HG02852 (cell line): Measurements from ENCODE around the gene CACNB1.

Source experiments
- ATAC-seq: cut with Tn5 transposase; IDR thresholded peaks from one replicate; pipeline ENCODE4 v1.9.1; 2021; ENCODE audit warnings: mild to moderate bottlenecking, moderate library complexity; ENCODE audit not compliant: unreplicated experiment

Gene CACNB1

GRCh38 chr17:39204245-39204644, 6.8 kb upstream of the CACNB1 start:
- ATAC-seq, result no peak

GRCh38 chr17:39200957-39201510, 3.6 kb upstream of the CACNB1 start:
- ATAC-seq, result no peak

GRCh38 chr17:39200070-39200879, 2.8 kb upstream of the CACNB1 start, which contains the start of gene RPL19:
RPL19 (plus strand) TSS chr17:39200283; CDS start chr17:39200345, 62 bp downstream.
- peak; percentile 59 for ATAC-seq

- ATAC-seq, result peak; percentile 51
Measured at GRCh38 chr17:39199820-39200069, 2.3 kb upstream of the CACNB1 start.

GRCh38 chr17:39198186-39198566, 707 bp upstream of the CACNB1 start:
- no peak for ATAC-seq

- ATAC-seq, result no peak
Measured at GRCh38 chr17:39196808-39197291, 619 bp downstream of the CACNB1 start.

GRCh38 chr17:39196241-39196807, 1.1 kb downstream of the CACNB1 start:
- ATAC-seq, result no peak

- no peak for ATAC-seq
Measured at GRCh38 chr17:39195568-39196160, 1.8 kb downstream of the CACNB1 start.

GRCh38 chr17:39194985-39195524, 2.4 kb downstream of the CACNB1 start:
- ATAC-seq, result no peak

- ATAC-seq, result no peak
Measured at GRCh38 chr17:39194089-39194984, 3.1 kb downstream of the CACNB1 start.

- no peak for ATAC-seq
Measured at GRCh38 chr17:39193346-39193745, 4.1 kb downstream of the CACNB1 start.

GRCh38 chr17:39192901-39193300, 4.6 kb downstream of the CACNB1 start:
- no peak for ATAC-seq

GRCh38 chr17:39191750-39192510, 5.5 kb downstream of the CACNB1 start:
- no peak for ATAC-seq

GRCh38 chr17:39187152-39187830, 10.2 kb downstream of the CACNB1 start:
- ATAC-seq, result no peak

- ATAC-seq, result no peak
Measured at GRCh38 chr17:39186481-39187002, 10.9 kb downstream of the CACNB1 start.

- ATAC-seq, result no peak
Measured at GRCh38 chr17:39183720-39184119, 13.7 kb downstream of the CACNB1 start.

GRCh38 chr17:39183045-39183444, 14.4 kb downstream of the CACNB1 start:
- ATAC-seq, result no peak

GRCh38 chr17:39181303-39181702, 16.2 kb downstream of the CACNB1 start:
- no peak for ATAC-seq

GRCh38 chr17:39178536-39178935, 18.9 kb downstream of the CACNB1 start:
- ATAC-seq, result no peak
